BJ (cell line): Measurements from ENCODE around the gene LIMK2. TPM values are rescaled to one million over a fixed set of nuclear protein-coding genes. Genes with fewer than 3 reads are reported as not detected.

Experiments
- CTCF ChIA-PET: fragments of 350-600 bp; formaldehyde crosslinking; extraction: SDS; loops from one replicate; lab custom pipeline; 2021; ENCODE audit warnings: antibody characterized with exemption, inconsistent platforms; lab: Yijun Ruan, JAX
- POLR2A ChIA-PET: fragments of 300-600 bp; sonication (Branson Sonifier 250); formaldehyde crosslinking; extraction: SDS; loops from one replicate; lab custom pipeline; 2021; ENCODE audit warnings: antibody characterized with exemption; lab: Charles Lee
- DNase-seq: peaks from one replicate; pipeline ENCODE4 v3.0.0-alpha.2; 2011; ENCODE audit warnings: low read depth
- H3K27me3 ChIP-seq: 2 replicates; pipeline ENCODE4 v1.6.0; 2011; ENCODE audit warnings: low read length; ENCODE audit not compliant: control insufficient read depth, insufficient read depth
- H3K36me3 ChIP-seq: 2 replicates; pipeline ENCODE4 v1.5.1; 2011; ENCODE audit warnings: low read length; ENCODE audit not compliant: control insufficient read depth, insufficient read depth
- H3K4me3 ChIP-seq: 2 replicates; pipeline ENCODE4 v1.5.1; 2011; ENCODE audit warnings: low read depth, mild to moderate bottlenecking, control low read depth, low read length
- polyA plus RNA-seq: library from polyadenylated mRNA; depleted of rRNA; stranded (reverse); fragments of >200 nt; gene quantifications from 2 replicates; pipeline ENCODE4 v1.2.3, GENCODE V29; 2011
- TF ChIP-seq, protein P1 (sequence below): IDR thresholded peaks from 2 replicates; pipeline ENCODE4 v1.5.1; 2011; ENCODE audit warnings: low read depth, mild to moderate bottlenecking, control low read depth, inconsistent platforms, low read length, moderate library complexity; ENCODE audit not compliant: insufficient read depth

The LIMK2 gene
- polyA plus RNA-seq, 1 experiment, result 5.5 TPM

DNA sequence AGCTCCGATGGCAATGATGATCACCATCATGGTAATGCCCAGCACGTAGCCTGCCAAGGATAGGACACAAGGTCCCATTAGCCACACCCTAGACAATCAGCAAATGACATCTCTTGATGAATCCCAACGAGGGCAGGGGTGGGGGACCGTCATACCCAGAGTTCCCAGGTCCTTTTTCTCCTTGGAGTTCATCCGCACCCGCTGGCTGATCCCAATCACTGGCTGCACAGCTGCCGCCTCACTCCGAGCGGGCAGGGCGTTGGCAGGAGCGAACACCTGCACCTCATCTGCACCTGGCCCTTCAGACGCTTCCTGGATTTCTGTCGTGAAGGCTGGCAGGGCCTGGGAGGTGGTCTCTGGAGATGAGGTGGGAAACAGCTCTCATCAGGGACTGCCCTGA is 77.2 kb downstream of the LIMK2 start:
- no peak for DNase-seq
- Histone ChIP-seq H3K4me3 (no peak overlapping the region), H3K27me3 (no peaks in the 10 kb centered on the region), H3K36me3 (peaks cover 9% of the 10 kb centered on the region)
- ChIA-PET POLR2A (no interaction called here), CTCF (interaction anchor here (1.4 to 3.2 kb wide), 2 partner anchors 14 to 17 kb away, joined by 3 to 14 read pairs; no protein-coding TSS in a partner anchor)
- TF ChIP-seq, protein P1, sequence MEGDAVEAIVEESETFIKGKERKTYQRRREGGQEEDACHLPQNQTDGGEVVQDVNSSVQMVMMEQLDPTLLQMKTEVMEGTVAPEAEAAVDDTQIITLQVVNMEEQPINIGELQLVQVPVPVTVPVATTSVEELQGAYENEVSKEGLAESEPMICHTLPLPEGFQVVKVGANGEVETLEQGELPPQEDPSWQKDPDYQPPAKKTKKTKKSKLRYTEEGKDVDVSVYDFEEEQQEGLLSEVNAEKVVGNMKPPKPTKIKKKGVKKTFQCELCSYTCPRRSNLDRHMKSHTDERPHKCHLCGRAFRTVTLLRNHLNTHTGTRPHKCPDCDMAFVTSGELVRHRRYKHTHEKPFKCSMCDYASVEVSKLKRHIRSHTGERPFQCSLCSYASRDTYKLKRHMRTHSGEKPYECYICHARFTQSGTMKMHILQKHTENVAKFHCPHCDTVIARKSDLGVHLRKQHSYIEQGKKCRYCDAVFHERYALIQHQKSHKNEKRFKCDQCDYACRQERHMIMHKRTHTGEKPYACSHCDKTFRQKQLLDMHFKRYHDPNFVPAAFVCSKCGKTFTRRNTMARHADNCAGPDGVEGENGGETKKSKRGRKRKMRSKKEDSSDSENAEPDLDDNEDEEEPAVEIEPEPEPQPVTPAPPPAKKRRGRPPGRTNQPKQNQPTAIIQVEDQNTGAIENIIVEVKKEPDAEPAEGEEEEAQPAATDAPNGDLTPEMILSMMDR, result no peak

- TF ChIP-seq, protein P1, result no peak
- ChIA-PET POLR2A (interaction anchor here (0.6 to 0.7 kb wide), 2 partner anchors 50 to 128 kb away, joined by 3 to 9 read pairs; no protein-coding TSS in a partner anchor), CTCF (interaction anchor here (0.9 to 14.0 kb wide), 7 partner anchors 10 to 183 kb away, joined by 3 to 143 read pairs (median 4); partner anchors contain the start of genes LIMK2 and SELENOM)
- peak overlapping the region; percentile 37 for H3K4me3 ChIP-seq
- DNase-seq, result peak; percentile 49
- peaks cover 5% of the 10 kb centered on the region; the same call in 1 of the 2 replicates for H3K36me3 ChIP-seq
- no peaks in the 10 kb centered on the region for H3K27me3 ChIP-seq
Observed at GRCh38 chr22:31290494-31291471, 78.7 kb downstream of the LIMK2 start.

DNA sequence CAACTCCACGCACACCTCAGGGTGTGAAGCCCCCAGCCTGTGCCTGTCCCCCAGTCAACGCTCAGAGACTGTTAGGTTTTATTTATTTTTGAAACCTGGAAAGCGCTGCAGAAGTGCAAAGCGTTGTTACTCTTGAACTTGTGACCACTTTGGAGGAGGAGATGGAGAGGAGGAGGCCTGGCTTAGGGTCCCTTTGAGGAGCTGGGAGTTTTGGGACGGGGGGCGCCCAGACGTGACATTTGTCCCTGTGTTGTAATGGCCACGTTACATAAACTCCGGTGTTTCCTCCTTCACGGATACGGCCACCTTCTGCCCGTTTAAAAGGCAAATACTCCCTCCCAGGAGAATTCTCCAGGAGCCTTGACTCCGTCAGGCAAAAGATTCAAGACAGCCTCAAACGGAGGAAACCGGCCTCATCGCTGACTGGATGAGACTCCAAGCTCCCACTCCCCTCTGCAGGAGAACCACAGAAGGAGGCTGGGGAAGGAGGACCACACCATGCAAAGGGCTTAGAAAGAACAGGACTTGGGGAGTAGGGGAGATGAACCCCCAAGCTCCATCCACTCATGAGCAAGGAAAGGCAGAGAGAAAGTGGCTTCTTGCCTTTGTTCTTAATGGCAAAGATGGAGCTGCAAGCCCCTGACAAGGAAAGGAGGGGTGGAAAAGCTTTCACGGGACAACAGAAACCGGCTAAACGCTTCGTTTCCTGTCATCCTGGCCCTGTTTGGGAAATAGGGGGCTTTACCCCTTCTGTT is 79.6 kb downstream of the LIMK2 start:
- no peak for DNase-seq
- H3K36me3 ChIP-seq, result peaks cover 5% of the 10 kb centered on the region; the same call in 1 of the 2 replicates
- ChIA-PET POLR2A (interaction anchor here (0.6 kb wide), 1 partner anchor 346 kb away, joined by 3 read pairs; no protein-coding TSS in a partner anchor), CTCF (interaction anchor here (0.7 to 14.0 kb wide), 7 partner anchors 9 to 189 kb away, joined by 3 to 143 read pairs (median 4); partner anchors contain the start of gene SELENOM)
- H3K4me3 ChIP-seq, result peak overlapping the region; percentile 37
- H3K27me3 ChIP-seq, result no peaks in the 10 kb centered on the region
- TF ChIP-seq, protein P1, result no peak

- peak; percentile 45 for DNase-seq
- POLR2A ChIA-PET, result interaction anchor here (0.6 kb wide), 1 partner anchor 347 kb away, joined by 3 read pairs; no protein-coding TSS in a partner anchor
Observed at GRCh38 chr22:31292236-31292989, 80.3 kb downstream of the LIMK2 start, which contains the start of gene PIK3IP1. Gene PIK3IP1, minus strand, starts transcription at chr22:31292488. Its CDS starts 144 bp downstream, at chr22:31292344.

More at GRCh38 chr22:31292236-31292989, 80.3 kb downstream of the LIMK2 start, which contains the start of gene PIK3IP1:
- CTCF ChIA-PET, result interaction anchor here (0.7 to 14.0 kb wide), 7 partner anchors 8 to 190 kb away, joined by 3 to 143 read pairs (median 4); no protein-coding TSS in a partner anchor
- H3K27me3 ChIP-seq, result no peaks in the 10 kb centered on the region
- H3K36me3 ChIP-seq, result peaks cover 5% of the 10 kb centered on the region; the same call in 1 of the 2 replicates
- TF ChIP-seq, protein P1, result peak; percentile 63
- H3K4me3 ChIP-seq, result peak within 1 kb of the TSS; percentile 37
